Tibial nerve (tissue), 4 donors: Measurements from ENCODE around the gene CFAP70.

Experiments used
- EP300 ChIP-seq, 2 donors: sonication (generic); formaldehyde crosslinking; IDR thresholded peaks; one replicate each; pipeline ENCODE4 v1.6.1; 2017; ENCODE audit warnings: antibody characterized with exemption in 2 of 2, mild to moderate bottlenecking in 1 of 2
- POLR2A ChIP-seq, 2 donors: fragments of 450-650 bp; IDR thresholded peaks; one replicate each; pipeline ENCODE4 v1.6.1; 2017; ENCODE audit warnings: antibody characterized with exemption in 2 of 2, mild to moderate bottlenecking in 2 of 2, moderate library complexity in 2 of 2
- TF ChIP-seq, protein P1 (sequence below), 5 experiments: fragments of 200-600 bp in 3 of 5; fragments of 450-650 bp in 2 of 5; sonication (generic) in 3 of 5; IDR thresholded peaks; one replicate each; pipeline ENCODE4 v1.5.1; 2016 to 2019; ENCODE audit warnings: antibody characterized with exemption in 5 of 5, mild to moderate bottlenecking in 3 of 5, moderate library complexity in 2 of 5

DNA sequence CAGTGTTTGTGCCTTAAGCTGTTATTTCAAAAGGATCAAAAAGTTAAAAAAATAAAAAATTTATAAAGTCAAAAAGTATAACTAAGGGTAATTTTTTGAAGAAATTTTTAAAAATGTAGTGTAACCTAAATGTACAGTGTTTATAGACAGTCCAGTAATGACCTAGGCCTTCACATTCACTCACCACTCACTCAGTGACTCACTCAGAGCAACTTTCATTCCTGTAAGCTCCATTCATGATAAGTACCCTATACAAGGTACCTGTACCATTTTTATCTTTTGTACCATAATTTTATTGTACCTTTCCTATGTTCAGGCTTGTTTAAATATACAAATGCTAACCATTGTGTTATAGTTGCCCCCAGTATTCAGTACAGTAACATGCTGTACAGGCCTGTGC, 133.1 kb downstream of the CFAP70 start:
- TF ChIP-seq POLR2A (IDR thresholded peaks at IDR 0.05) = no peak
- TF ChIP-seq, protein P1, sequence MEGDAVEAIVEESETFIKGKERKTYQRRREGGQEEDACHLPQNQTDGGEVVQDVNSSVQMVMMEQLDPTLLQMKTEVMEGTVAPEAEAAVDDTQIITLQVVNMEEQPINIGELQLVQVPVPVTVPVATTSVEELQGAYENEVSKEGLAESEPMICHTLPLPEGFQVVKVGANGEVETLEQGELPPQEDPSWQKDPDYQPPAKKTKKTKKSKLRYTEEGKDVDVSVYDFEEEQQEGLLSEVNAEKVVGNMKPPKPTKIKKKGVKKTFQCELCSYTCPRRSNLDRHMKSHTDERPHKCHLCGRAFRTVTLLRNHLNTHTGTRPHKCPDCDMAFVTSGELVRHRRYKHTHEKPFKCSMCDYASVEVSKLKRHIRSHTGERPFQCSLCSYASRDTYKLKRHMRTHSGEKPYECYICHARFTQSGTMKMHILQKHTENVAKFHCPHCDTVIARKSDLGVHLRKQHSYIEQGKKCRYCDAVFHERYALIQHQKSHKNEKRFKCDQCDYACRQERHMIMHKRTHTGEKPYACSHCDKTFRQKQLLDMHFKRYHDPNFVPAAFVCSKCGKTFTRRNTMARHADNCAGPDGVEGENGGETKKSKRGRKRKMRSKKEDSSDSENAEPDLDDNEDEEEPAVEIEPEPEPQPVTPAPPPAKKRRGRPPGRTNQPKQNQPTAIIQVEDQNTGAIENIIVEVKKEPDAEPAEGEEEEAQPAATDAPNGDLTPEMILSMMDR (IDR thresholded peaks at IDR 0.05) = no peak
- no peak for TF ChIP-seq EP300 (IDR thresholded peaks at IDR 0.05)
